ENCODE measurements around the gene CSNK1E. TPM values are rescaled to one million over a fixed set of nuclear protein-coding genes. Genes with fewer than 3 reads are reported as not detected.

CSNK1E gene
- total and polyA plus RNA-seq, 2 of the 4 experiments (the other 2 are of a cell fraction) = 116 to 276 TPM

DNA sequence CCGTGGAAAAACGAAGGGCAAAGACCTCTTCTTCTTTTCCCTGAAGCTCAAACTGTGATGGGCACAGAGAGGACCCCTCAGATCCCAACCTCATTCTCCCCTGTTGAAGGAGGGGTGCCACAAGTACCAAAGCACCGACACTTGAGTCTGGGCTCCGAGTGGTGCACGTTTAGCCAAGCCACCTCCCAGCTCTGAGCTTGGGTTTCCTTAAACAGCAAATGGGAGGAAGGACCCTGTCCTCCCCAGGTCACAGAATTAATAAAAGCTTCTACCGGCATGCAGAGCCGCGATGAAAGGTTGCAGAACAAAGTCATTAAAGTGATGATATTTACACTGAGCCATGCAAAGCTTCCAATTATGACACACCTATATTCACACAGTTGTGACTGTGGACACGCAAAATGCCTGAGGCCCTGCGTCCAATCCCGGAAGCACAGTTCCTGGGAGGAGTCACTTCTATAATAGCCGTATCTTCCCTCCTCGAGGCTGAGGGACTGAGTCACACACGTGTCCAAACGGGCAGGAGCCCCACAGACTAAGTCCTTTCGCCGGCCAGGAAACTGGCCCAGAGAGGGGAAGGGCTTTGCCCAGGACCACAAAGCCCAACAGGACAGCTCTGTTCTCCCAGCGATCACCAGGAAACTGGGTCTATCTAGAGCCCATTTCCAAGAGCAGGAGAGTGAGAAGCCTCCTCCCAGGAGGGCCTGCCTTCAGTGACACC is 922 bp upstream of the CSNK1E start:
- Histone ChIP-seq H4K20me1 (ENCODE audit: insufficient read depth, low read length) (peaks cover 31% of the 10 kb centered on the region), H2BK5ac (ENCODE audit: low read depth, low read length, poor library complexity, severe bottlenecking) (peak overlapping the region; percentile 99), H2AFZ (replicated peaks; ENCODE audit: low read length, poor library complexity) (peak overlapping the region; percentile 96), H2AK9ac (replicated peaks; ENCODE audit: low read depth, low read length, poor library complexity) (peak overlapping the region; percentile 82), H4K8ac (ENCODE audit: low read depth in 2 of 2, low read length in 2 of 2) (peak overlapping the region; percentile 91 to 93), H2BK20ac (ENCODE audit: low read depth, low read length) (peak overlapping the region; percentile 79), H3K4me3 (ENCODE audit: insufficient read depth, low read depth, low read length) (peak overlapping the region; percentile 38; the same call in 1 of the 2 replicates), H4K91ac (ENCODE audit: insufficient read depth, low read depth, low read length) (peak overlapping the region; percentile 94), H3K9me3 (ENCODE audit: control insufficient read depth, insufficient read depth, low read length) (no peaks in the 10 kb centered on the region), H2BK15ac (ENCODE audit: low read depth, low read length) (peak overlapping the region; percentile 74; the same call in 2 of the 3 replicates), H3K4me2 (ENCODE audit: low read depth, low read length) (peak overlapping the region; percentile 70), H3K4me1 (ENCODE audit: control insufficient read depth, insufficient read depth, low read length) (peaks cover 21% of the 10 kb centered on the region), H2AK5ac (ENCODE audit: low read depth, low read length) (peak overlapping the region; percentile 88), H3K9me1 (ENCODE audit: insufficient read depth, low read length) (peaks cover 6% of the 10 kb centered on the region), H2BK120ac (ENCODE audit: low read depth, low read length) (peak overlapping the region; percentile 87), H3K79me1 (ENCODE audit: low read depth in 1 of 2, low read length in 2 of 2) (peaks cover 0 to 30% of the 10 kb centered on the region in 2 experiments; a peak in 2 of 4 replicates), H3K56ac (ENCODE audit: extremely low read depth, insufficient read depth, low read length) (peak overlapping the region; percentile 60), H3K36me3 (ENCODE audit: control insufficient read depth, insufficient read depth, low read length) (no peaks in the 10 kb centered on the region), H3K27ac (ENCODE audit: insufficient read depth, low read length) (peak overlapping the region; percentile 97), H3K4ac (ENCODE audit: low read depth, low read length) (peak overlapping the region; percentile 94), H3K23ac (ENCODE audit: low read depth, low read length) (peak overlapping the region; percentile 97), H3K27me3 (ENCODE audit: control insufficient read depth, insufficient read depth, low read length) (no peaks in the 10 kb centered on the region), H3K14ac (replicated peaks; ENCODE audit: low read depth, low read length) (peak overlapping the region; percentile 95), H3K9ac (ENCODE audit: low read depth, low read length) (peak overlapping the region; percentile 86), H3K18ac (ENCODE audit: low read depth, low read length) (peak overlapping the region; percentile 62), H4K5ac (ENCODE audit: low read depth, low read length) (peak overlapping the region; percentile 92)
- DNase-seq (peak; percentile 93), ATAC-seq (ENCODE audit: low read depth) (peak; percentile 51)
- intact Hi-C loops (cut with micrococcal nuclease) = loop anchor here (2.0 kb wide), 1 partner anchor 79 kb away; no protein-coding TSS in a partner anchor
- 0% methylated on average over 6 of the region's 18 CpGs; no CpG with 5 or more reads in 1 of the 2 experiments for WGBS, 2 experiments (ENCODE audit: extremely low coverage in 2 of 2, insufficient read length in 1 of 2)
- ChIA-PET CTCF (no interaction called here), POLR2A (ENCODE audit: unreplicated experiment) (no interaction called here)
- dilution Hi-C loops (cut with HindIII; ENCODE audit: low sequenced_read_pairs, unreplicated experiment) = no loop called here
- TF ChIP-seq BHLHE40 (IDR thresholded peaks at IDR 0.05; ENCODE audit: low read depth, low read length) (peak; percentile 93), NFE2L2 (IDR thresholded peaks at IDR 0.05; ENCODE audit: low read depth, low read length) (no peak), POLR2A (IDR thresholded peaks at IDR 0.05; ENCODE audit: low read depth, low read length) (peak; percentile 29; the same call in 1 of the 2 replicates), RFX5 (IDR thresholded peaks at IDR 0.05; ENCODE audit: low read depth, low read length) (peak; percentile 19; the same call in 1 of the 2 replicates), SMC3 (IDR thresholded peaks at IDR 0.05; ENCODE audit: low read depth, low read length) (no peak), MXI1 (IDR thresholded peaks at IDR 0.05; ENCODE audit: borderline replicate concordance, low read depth, low read length) (peak; percentile 90), CEBPB (IDR thresholded peaks at IDR 0.05; ENCODE audit: low read depth, low read length) (0 out of 2 replicates have a peak, but pooled peaks have one; percentile 15), RAD21 (IDR thresholded peaks at IDR 0.05; ENCODE audit: low read length) (0 out of 2 replicates have a peak, but pooled peaks have one; percentile 17), MAZ (IDR thresholded peaks at IDR 0.05; ENCODE audit: borderline replicate concordance, low read depth, low read length) (no peak), RCOR1 (IDR thresholded peaks at IDR 0.05; ENCODE audit: insufficient replicate concordance, low read length) (no peak)
- TF ChIP-seq, protein P1, sequence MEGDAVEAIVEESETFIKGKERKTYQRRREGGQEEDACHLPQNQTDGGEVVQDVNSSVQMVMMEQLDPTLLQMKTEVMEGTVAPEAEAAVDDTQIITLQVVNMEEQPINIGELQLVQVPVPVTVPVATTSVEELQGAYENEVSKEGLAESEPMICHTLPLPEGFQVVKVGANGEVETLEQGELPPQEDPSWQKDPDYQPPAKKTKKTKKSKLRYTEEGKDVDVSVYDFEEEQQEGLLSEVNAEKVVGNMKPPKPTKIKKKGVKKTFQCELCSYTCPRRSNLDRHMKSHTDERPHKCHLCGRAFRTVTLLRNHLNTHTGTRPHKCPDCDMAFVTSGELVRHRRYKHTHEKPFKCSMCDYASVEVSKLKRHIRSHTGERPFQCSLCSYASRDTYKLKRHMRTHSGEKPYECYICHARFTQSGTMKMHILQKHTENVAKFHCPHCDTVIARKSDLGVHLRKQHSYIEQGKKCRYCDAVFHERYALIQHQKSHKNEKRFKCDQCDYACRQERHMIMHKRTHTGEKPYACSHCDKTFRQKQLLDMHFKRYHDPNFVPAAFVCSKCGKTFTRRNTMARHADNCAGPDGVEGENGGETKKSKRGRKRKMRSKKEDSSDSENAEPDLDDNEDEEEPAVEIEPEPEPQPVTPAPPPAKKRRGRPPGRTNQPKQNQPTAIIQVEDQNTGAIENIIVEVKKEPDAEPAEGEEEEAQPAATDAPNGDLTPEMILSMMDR (conservative IDR thresholded peaks at IDR 0.05; ENCODE audit: low read depth, low read length) = no peak
- TF ChIP-seq, protein P2, sequence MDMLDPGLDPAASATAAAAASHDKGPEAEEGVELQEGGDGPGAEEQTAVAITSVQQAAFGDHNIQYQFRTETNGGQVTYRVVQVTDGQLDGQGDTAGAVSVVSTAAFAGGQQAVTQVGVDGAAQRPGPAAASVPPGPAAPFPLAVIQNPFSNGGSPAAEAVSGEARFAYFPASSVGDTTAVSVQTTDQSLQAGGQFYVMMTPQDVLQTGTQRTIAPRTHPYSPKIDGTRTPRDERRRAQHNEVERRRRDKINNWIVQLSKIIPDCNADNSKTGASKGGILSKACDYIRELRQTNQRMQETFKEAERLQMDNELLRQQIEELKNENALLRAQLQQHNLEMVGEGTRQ (IDR thresholded peaks at IDR 0.05; ENCODE audit: low read depth, low read length) = peak; percentile 73; the same call in 1 of the 2 replicates
- BruUV-seq (replicated peaks) = no TSS peak
- in situ Hi-C loops (cut with MboI; ENCODE audit: low sequenced_read_pairs) = no loop called here

Measured in IMR-90 (cell line).